GM12874 (cell line): ENCODE results near the gene VHLL.

Experiments
- TF ChIP-seq, protein P1 (sequence below): IDR thresholded peaks from 2 replicates; pipeline ENCODE4 v1.5.1; 2011; ENCODE audit warnings: low read depth, mild to moderate bottlenecking, control low read depth, low read length, moderate library complexity; ENCODE audit not compliant: insufficient read depth

Gene VHLL

DNA sequence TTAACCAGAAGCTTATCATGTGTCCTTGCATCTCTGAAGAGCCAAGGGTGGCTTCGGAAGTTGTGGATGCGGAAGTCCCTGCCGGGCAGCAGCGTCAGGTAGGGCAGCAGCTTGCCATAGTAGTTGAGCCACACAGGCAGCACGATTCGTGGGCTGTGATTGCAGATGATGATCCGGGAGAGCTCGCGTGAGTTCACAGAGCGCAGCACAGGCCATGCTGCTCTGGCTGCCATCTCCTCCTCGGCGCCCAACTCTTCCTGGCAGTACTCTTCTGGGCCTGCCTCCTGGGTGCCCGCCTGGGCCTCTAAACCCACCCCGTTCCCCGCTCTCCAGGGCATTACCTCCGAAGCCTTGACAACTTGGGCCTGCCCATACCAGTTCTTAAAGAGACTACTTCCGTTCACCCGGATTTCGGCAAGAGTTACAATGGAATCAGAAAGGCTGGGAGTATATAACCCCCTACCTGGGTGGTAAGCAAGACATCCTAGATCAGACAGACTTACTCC, at the start of gene VHLL:
Gene VHLL (minus strand): TSS at position 456 of the 506 bp plus-strand sequence. CDS start 118 bp downstream, at position 338.
- TF ChIP-seq, protein P1, sequence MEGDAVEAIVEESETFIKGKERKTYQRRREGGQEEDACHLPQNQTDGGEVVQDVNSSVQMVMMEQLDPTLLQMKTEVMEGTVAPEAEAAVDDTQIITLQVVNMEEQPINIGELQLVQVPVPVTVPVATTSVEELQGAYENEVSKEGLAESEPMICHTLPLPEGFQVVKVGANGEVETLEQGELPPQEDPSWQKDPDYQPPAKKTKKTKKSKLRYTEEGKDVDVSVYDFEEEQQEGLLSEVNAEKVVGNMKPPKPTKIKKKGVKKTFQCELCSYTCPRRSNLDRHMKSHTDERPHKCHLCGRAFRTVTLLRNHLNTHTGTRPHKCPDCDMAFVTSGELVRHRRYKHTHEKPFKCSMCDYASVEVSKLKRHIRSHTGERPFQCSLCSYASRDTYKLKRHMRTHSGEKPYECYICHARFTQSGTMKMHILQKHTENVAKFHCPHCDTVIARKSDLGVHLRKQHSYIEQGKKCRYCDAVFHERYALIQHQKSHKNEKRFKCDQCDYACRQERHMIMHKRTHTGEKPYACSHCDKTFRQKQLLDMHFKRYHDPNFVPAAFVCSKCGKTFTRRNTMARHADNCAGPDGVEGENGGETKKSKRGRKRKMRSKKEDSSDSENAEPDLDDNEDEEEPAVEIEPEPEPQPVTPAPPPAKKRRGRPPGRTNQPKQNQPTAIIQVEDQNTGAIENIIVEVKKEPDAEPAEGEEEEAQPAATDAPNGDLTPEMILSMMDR, result no peak

DNA sequence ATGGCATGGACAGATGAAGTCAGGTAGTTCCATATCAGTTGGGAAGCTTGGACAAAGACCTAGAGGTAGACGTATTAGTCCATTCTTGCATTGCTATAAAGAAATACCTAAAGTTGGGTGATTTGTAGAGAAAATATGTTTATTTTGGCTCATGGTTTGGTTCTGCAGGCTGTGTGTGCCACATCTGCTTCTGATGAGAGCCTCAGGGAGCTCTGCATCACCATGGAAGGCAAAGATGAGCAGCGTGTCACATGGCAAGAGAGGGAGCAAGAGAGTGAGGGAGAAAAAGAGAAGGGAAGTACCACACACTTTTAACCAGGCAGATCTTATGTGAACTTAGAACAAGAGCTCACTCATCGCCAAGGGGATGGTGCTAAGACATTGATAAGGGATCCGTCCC, 48.2 kb upstream of the VHLL start:
- TF ChIP-seq, protein P1, result no peak

DNA sequence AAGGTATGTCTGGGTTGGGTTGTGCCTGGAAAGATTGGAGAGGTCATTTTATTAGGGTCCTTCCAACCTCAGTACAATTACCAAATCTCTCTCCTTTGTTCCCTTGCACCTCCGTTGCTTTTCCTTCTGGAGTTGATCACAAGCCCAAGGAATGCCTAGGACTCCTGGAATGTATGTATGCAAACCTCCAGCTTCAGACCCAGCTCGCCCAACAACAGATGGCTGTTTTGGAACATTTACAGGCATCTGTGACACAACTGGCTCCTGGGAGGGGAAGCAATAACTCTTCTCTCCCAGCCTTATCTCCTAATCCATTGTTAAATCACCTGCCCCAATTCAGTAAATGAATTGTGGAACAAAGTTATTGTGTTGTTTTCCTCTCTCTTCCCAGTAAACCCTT, 47.5 kb upstream of the VHLL start:
- TF ChIP-seq, protein P1, result no peak

DNA sequence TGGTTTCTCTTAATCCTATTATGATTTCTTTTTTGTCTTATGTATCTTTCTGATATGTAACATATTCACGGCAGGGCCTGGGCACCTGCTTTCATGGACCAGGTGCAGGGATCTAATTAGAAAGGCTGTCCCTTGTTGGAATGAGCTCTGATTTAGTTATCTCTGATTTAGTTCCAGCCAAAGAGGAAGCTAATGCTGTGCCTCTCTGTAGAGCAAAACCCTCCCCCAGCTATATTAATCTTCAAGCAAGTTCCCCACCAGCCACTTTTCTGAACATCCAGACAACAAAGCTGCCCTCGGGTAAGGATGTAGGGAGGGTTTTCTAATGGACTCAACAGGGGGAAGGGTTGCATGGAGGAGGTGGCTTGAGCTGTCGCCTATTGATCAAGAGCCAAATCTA, 45.3 kb upstream of the VHLL start:
- TF ChIP-seq, protein P1, result no peak

DNA sequence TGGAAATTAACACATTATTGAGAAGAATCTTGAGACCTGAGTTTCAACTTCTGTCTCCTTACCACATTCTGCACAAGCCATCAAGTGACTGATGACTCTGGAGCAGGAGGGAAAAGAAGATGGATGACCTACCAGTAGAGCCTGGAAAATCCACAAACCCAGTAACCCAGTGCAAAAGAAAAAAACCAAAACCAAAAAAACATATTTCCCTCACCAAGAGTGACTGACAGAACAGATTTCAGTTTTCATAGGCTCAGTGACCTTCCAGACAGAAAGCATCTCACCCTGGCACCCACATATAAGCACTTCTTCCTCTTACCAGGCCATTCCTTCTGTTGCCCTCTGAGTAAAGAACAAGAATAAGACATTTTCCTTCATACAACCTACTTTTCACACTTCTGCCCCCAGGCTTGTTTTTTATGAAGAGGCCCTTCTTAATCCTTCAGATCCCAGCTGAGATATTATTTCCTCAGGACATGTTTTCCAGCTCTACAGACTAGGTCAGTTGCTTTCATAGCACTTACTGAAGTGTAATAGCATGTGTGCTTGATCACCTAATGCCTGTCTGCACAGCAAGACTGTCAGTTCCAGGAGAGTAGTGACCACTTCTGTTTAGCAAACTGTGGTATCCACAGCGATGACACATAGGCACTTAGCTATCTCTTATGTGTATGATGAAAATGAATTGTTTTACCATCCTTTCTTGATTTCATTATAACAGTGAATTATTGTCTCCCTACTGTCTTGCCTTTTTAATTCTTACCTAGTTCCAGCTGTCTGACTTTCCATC, 43.3 kb upstream of the VHLL start:
- TF ChIP-seq, protein P1, result no peak

DNA sequence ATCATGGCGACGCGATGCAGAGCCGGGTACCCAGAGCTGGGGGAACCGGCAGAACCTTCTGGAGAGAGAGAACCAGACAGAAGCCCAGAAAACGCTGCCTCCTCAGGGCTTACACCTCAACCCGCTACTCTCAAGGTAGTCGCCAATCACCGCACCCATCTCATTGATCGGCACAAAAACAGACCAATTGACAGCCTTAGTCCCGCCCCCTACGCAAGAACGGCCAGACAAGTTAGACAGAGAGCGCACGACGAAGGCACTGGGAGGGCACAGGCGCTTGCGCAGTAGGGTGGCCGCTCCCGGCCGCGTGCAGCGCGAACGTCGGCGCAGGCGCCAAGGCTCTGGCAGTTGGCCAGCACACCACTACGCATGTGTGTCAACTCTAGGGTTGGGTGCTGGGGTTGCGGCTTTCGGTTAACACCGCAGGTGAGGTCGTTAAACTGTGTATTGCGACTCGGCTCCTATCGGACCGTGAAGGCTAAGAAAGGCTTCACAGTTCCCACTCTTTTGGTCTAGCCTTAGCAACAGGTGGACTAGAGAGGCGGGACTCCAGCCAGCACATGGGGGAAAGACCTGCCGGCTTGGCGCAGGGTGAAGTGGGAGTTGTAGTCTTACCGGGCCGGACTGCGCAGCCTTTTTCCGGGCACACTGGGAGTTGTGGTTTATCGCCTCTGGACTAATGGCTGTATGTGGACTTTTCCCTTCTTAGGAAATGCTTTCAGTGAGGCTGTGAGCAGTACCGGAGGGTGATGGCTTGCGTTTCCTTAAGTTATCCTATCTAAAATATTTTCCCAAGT, 39.3 kb upstream of the VHLL start, which contains the start of the genes CCT3 and TSACC:
Gene CCT3 (minus strand): TSS at position 113 of the 797 bp plus-strand sequence. CDS start 108 bp downstream, at position 5.
Gene TSACC (plus strand): TSS at position 347 of the 797 bp plus-strand sequence. CDS start 1,232 bp downstream, outside the sequence.
- TF ChIP-seq, protein P1, result no peak

DNA sequence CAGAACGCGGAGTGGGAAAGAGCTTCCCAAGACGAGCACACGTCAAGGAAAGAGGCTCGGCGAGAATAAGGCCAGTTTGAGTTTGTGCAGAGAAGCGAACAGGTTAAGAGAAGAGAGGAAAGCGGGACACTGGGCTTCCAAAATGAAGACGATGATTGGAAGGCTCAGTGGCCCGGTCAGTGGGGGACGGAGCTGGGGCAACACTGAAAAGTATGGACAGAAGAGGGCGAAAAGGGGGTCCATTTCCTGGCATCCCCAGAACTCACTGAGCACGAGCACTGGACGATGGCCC, 38.7 kb upstream of the VHLL start:
- TF ChIP-seq, protein P1, result no peak
